NCI-H1417 (cell line): ENCODE results near the gene UAP1L1.
A peak's percentile ranks its signal among the peaks of the same experiment; 100 is the strongest.

ENCODE experiments used
- DNase-seq, 3 experiments: peaks; one replicate each; lab custom pipeline; 2025; lab: John Stamatoyannopoulos, UW

Gene UAP1L1

DNA sequence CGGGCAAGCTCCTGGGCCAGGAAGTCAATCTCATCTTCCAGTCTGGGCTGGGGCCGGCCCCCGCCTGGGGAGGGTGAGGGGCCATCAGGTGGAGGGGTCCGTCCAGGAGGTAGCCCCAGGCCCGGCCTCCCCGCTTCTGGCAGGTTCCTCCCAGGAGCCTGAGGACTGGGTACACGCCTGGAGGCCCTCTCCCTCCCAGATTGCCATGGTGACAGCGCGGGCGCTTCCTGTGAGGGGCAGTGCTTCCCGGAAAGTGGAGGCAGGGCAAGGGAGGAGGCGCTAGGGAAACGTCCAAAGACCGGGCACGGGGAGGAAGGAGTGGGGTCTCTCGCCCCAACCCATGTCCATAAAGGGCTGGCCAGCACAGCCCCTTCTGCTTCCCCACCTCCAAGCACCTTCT is 36.2 kb upstream of the UAP1L1 start:
- peak in 1 of 3 experiments; percentile 23 for DNase-seq

DNA sequence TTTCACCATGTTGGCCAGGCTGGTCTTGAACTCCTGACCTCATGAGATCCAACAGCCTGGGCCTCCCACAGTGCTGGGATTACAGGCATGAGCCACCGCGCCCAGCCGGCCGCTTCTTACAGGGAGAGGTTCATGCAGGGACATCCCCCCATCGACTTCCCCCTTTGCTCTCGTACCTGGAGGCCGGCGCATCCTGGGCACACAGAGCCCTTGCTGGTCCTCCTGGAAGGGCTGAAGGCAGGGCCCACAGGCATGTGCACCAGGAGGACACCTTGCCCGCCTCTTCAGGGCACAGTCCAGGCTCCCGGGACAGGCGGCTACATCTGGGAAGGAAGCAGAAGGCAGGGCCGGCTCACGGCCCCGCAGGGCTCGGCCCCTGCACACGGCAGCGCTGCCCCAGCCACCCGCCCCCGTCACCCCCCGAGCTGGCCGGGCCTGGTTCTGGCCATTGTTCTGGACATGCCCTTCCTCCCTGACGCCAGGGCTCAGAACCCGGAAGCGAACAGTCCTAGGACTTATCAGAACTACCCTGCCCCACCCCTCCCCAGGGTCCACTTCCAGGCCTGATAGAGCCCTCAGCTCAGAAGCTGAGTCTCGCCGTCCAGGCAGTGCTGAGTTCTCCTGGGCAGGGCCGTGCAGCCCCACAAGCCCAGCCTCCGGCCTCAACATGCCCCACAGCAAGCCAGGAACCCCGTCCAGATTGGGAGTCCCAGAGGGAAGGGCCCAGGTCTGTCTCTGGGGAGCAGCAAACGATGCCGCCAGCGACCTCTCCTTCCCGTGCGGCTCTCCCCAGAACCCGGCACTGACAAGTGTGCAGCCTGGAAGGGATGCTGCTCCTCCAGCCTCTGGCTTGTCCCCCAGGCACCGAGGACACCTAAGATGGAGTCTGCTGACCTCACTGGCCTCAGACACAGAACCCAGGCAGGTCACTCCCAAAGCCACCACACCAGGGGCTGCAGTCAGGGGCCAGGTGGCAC is 34.3 kb upstream of the UAP1L1 start:
- no peak for DNase-seq

- peak in 1 of 3 experiments; percentile 51 for DNase-seq
Observed at GRCh38 chr9:137044037-137044436, 33.3 kb upstream of the UAP1L1 start.

- peak in 2 of 3 experiments; percentile 68 to 79 for DNase-seq
Observed at GRCh38 chr9:137044502-137045177, 32.7 kb upstream of the UAP1L1 start.

GRCh38 chr9:137045294-137046087 is 31.8 kb upstream of the UAP1L1 start:
- DNase-seq, result peak; percentile 40 to 75 (median 65)

GRCh38 chr9:137046088-137046787 is 31.1 kb upstream of the UAP1L1 start, which contains the start of gene NPDC1:
NPDC1 (minus strand) TSS chr9:137046177; CDS start chr9:137045989, 188 bp downstream.
- peak; percentile 64 to 97 (median 95) for DNase-seq

- DNase-seq, result no peak
Observed at GRCh38 chr9:137048655-137049543, 28.4 kb upstream of the UAP1L1 start.

- peak; percentile 26 to 62 (median 46) for DNase-seq
Observed at GRCh38 chr9:137049544-137050449, 27.5 kb upstream of the UAP1L1 start.

GRCh38 chr9:137050570-137050969 is 26.7 kb upstream of the UAP1L1 start:
- no peak for DNase-seq

GRCh38 chr9:137051145-137051724 is 26.1 kb upstream of the UAP1L1 start:
- DNase-seq, result no peak

GRCh38 chr9:137052293-137052692 is 25.0 kb upstream of the UAP1L1 start:
- DNase-seq, result no peak

DNA sequence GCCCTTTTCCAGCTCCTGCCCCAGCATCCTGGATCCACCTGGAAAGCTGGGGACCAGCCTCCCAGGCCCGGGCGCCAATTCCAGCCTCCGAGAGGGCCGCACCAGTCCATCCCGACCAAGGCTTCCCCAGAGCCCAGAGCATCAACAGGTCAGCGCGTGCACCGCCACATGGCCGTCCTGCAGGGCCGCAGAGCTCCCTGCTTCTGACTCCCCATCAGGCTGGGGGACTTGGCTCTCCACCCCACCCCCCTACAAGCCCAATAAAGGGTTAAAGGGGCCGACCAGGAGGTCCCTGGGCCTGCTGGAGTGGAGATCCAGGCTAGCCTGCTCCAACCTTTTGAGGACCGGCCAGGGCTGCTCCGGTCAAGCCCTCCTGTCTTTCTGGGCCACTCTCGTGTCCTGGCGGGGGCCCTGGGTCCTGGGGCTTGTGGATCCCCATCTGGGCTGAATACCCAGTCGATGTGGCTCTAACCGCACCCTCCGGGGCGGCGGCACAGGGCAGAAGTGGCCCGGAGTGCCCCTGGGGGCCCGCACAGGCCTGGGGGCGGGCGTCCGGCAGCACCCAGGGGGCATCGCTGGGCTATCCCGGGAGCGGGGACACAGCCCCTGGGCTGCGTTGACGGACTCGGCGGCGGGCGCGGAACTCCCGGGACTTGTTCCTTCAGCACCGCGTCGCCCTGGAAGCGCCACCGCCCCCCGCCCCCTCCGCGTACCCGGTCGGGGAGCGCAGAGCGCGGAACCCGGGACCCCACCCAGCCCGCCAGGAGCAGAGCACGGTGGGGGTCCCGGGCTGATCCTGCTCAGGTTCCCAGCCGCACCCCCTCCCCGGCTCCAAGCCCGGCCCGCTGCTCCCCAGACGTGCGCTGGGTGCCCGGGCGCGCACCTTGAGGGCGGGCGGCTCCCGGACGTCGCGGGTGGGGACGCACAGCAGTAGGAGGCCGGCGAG is 24.0 kb upstream of the UAP1L1 start:
- DNase-seq, result peak in 2 of 3 experiments; percentile 65 to 80

- DNase-seq, result peak; percentile 59 to 80 (median 68)
Observed at GRCh38 chr9:137053944-137054931, 23.1 kb upstream of the UAP1L1 start, which contains the start of gene ENTPD2. ENTPD2 (minus strand) TSS chr9:137054061; CDS start chr9:137053997, 64 bp downstream.

DNA sequence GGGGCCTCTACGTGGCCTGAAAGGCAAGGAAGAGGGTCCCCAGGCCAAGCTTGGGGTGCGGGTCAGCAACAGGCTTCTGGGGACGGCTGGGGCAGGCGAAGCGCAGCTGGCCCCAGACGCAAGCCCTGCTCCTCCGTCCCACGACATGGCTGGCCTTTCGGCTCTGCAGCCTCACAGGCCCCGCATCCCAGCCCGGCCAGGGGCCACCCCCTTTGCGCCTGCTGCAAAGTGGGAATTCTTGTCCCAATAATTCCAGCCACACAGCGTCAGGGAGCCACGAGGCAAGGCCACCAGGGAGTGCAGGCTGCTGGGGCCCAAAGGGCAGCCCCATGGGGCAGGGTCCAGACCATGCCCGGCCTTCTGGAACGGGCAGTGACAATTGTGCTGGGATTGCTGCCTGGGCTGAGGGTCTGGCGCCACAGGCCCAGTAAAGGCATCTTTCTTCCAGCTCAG is 22.4 kb upstream of the UAP1L1 start:
- DNase-seq, result no peak

GRCh38 chr9:137055385-137056364 is 21.6 kb upstream of the UAP1L1 start:
- no peak for DNase-seq
